Breast epithelium (tissue), 3 donors: ENCODE results near the gene PLXNB2.

Experiments used
- CTCF ChIP-seq, 3 donors: fragments of 450-650 bp; IDR thresholded peaks; one replicate each; pipeline ENCODE4 v1.5.1; 2016 to 2017; ENCODE audit warnings: antibody characterized with exemption in 3 of 3, mild to moderate bottlenecking in 3 of 3, moderate library complexity in 3 of 3
- POLR2A ChIP-seq: fragments of 450-650 bp; IDR thresholded peaks from one replicate; pipeline ENCODE4 v1.6.1; 2016; ENCODE audit warnings: antibody characterized with exemption, mild to moderate bottlenecking, moderate library complexity
- POLR2AphosphoS5 ChIP-seq, 3 donors: sonication (generic); formaldehyde crosslinking; IDR thresholded peaks; one replicate each; pipeline ENCODE4 v1.6.1; 2017; ENCODE audit warnings: antibody characterized with exemption in 3 of 3

GRCh38 chr22:50246242-50247175 lies 60.9 kb downstream of the PLXNB2 start:
- TF ChIP-seq CTCF (IDR thresholded peaks at IDR 0.05) (no peak), POLR2A (no peak), POLR2AphosphoS5 (IDR thresholded peaks at IDR 0.05) (no peak)
